Uterus (tissue), 2 donors: ENCODE measurements around the gene LST1.

Source experiments
- CTCF ChIP-seq, 4 experiments: fragments of 200-600 bp in 2 of 4; fragments of 450-650 bp in 2 of 4; sonication (generic) in 2 of 4; IDR thresholded peaks; one replicate each; pipeline ENCODE4 v1.5.1; 2016 to 2019; ENCODE audit warnings: antibody characterized with exemption in 4 of 4, mild to moderate bottlenecking in 2 of 4, moderate library complexity in 1 of 4
- POLR2A ChIP-seq, 2 donors: fragments of 450-650 bp; IDR thresholded peaks; one replicate each; pipeline ENCODE4 v1.6.1; 2016; ENCODE audit warnings: antibody characterized with exemption in 2 of 2, mild to moderate bottlenecking in 1 of 2, moderate library complexity in 1 of 2

- TF ChIP-seq CTCF (IDR thresholded peaks at IDR 0.05) (no peak), POLR2A (IDR thresholded peaks at IDR 0.05) (no peak)
These were observed 9.0 kb upstream of the LST1 start for GRCh38 chr6:31576897-31577578.
